H9 (cell line): ENCODE measurements around the gene KDM2B. TPM values are rescaled to one million over a fixed set of nuclear protein-coding genes. Genes with fewer than 3 reads are reported as not detected.

Experiments
- DNase-seq: peaks from one replicate; pipeline ENCODE4 v3.0.0-alpha.2; 2017
- H2AFZ ChIP-seq: one replicate; pipeline ENCODE4 v1.6.1; 2013; ENCODE audit warnings: mild to moderate bottlenecking, low read length, control low read depth, moderate library complexity
- H2AK5ac ChIP-seq: 2 replicates; pipeline ENCODE4 v1.6.1; 2013; ENCODE audit warnings: low read length, control low read depth, mixed read lengths; ENCODE audit not compliant: insufficient read length
- H2BK120ac ChIP-seq: one replicate; pipeline ENCODE4 v1.6.1; 2013; ENCODE audit warnings: low read depth, mild to moderate bottlenecking, low read length, control low read depth, inconsistent platforms; ENCODE audit not compliant: poor library complexity, severe bottlenecking
- H2BK12ac ChIP-seq: 2 replicates; pipeline ENCODE4 v1.6.1; 2013; ENCODE audit warnings: low read length, control low read depth, mixed read lengths, low read depth; ENCODE audit not compliant: insufficient read length
- H2BK15ac ChIP-seq: 2 replicates; pipeline ENCODE4 v1.6.1; 2013; ENCODE audit warnings: low read depth, low read length, control low read depth
- H2BK20ac ChIP-seq: one replicate; pipeline ENCODE4 v1.6.1; 2013; ENCODE audit warnings: low read depth, mild to moderate bottlenecking, low read length, control low read depth, inconsistent platforms; ENCODE audit not compliant: poor library complexity, severe bottlenecking
- H2BK5ac ChIP-seq: 2 replicates; pipeline ENCODE4 v1.6.1; 2013; ENCODE audit warnings: low read length, control low read depth, mixed read lengths; ENCODE audit not compliant: insufficient read length
- H3K14ac ChIP-seq: 2 replicates; pipeline ENCODE4 v1.6.1; 2013; ENCODE audit warnings: low read length, control low read depth; ENCODE audit not compliant: insufficient read depth
- H3K18ac ChIP-seq: 2 replicates; pipeline ENCODE4 v1.6.1; 2013; ENCODE audit warnings: low read depth, mild to moderate bottlenecking, mixed read lengths, low read length, control low read depth; ENCODE audit not compliant: insufficient read length
- H3K23ac ChIP-seq: 2 replicates; pipeline ENCODE4 v1.6.1; 2013; ENCODE audit warnings: low read length, control low read depth, mixed read lengths, low read depth; ENCODE audit not compliant: insufficient read length
- H3K23me2 ChIP-seq: 2 replicates; pipeline ENCODE4 v1.6.1; 2013; ENCODE audit warnings: low read depth, mild to moderate bottlenecking, mixed read lengths, low read length, control low read depth; ENCODE audit not compliant: insufficient read length, poor library complexity, severe bottlenecking
- H3K27ac ChIP-seq: 2 replicates; pipeline ENCODE4 v1.5.1; 2013; ENCODE audit warnings: low read length, control low read depth, mixed read lengths, low read depth; ENCODE audit not compliant: insufficient read length
- H3K27me3 ChIP-seq: 2 replicates; pipeline ENCODE4 v1.6.1; 2013; ENCODE audit warnings: low read length, control low read depth, inconsistent platforms; ENCODE audit not compliant: insufficient read depth
- H3K4ac ChIP-seq: 2 replicates; pipeline ENCODE4 v1.6.1; 2013; ENCODE audit warnings: low read depth, mild to moderate bottlenecking, control low read depth, inconsistent platforms, low read length, moderate library complexity
- H3K4me1 ChIP-seq: 2 replicates; pipeline ENCODE4 v1.6.1; 2013; ENCODE audit warnings: low read length, control low read depth, inconsistent platforms; ENCODE audit not compliant: insufficient read depth
- H3K4me2 ChIP-seq: 2 replicates; pipeline ENCODE4 v1.6.1; 2013; ENCODE audit warnings: low read length, control low read depth, mixed read lengths; ENCODE audit not compliant: insufficient read length, insufficient read depth
- H3K56ac ChIP-seq: 2 replicates; pipeline ENCODE4 v1.6.1; 2013; ENCODE audit warnings: low read depth, mild to moderate bottlenecking, mixed read lengths, low read length, control low read depth; ENCODE audit not compliant: insufficient read length
- H3K79me1 ChIP-seq: 2 replicates; pipeline ENCODE4 v1.6.1; 2013; ENCODE audit warnings: low read depth, mild to moderate bottlenecking, moderate library complexity, low read length, control low read depth, inconsistent platforms; ENCODE audit not compliant: insufficient read depth, poor library complexity, severe bottlenecking
- H3K79me2 ChIP-seq: 2 replicates; pipeline ENCODE4 v1.6.1; 2013; ENCODE audit warnings: low read length, control low read depth, inconsistent platforms; ENCODE audit not compliant: insufficient read depth
- H3K9ac ChIP-seq: 2 replicates; pipeline ENCODE4 v1.6.1; 2013; ENCODE audit warnings: low read length, control low read depth, mixed read lengths; ENCODE audit not compliant: insufficient read length; ENCODE audit errors: extremely low read depth
- H3K9me3 ChIP-seq: one replicate; pipeline ENCODE4 v1.6.1; 2013; ENCODE audit warnings: low read depth, low read length, inconsistent platforms; ENCODE audit not compliant: control insufficient read depth
- H3T11ph ChIP-seq: one replicate; pipeline ENCODE4 v1.6.1; 2013; ENCODE audit warnings: mild to moderate bottlenecking, low read length, control low read depth, inconsistent platforms
- H4K20me1 ChIP-seq: one replicate; pipeline ENCODE4 v1.6.1; 2013; ENCODE audit not compliant: control insufficient read depth, insufficient read length, insufficient read depth
- H4K5ac ChIP-seq: 2 replicates; pipeline ENCODE4 v1.6.1; 2013; ENCODE audit warnings: low read depth, mild to moderate bottlenecking, mixed read lengths, low read length, control low read depth; ENCODE audit not compliant: insufficient read length
- H4K8ac ChIP-seq: replicated peaks from 2 replicates; pipeline ENCODE4 v1.6.1; 2013; ENCODE audit warnings: low read length, control low read depth, mixed read lengths, low read depth; ENCODE audit not compliant: insufficient read length
- H4K91ac ChIP-seq: 2 replicates; pipeline ENCODE4 v1.6.1; 2013; ENCODE audit warnings: low read depth, mild to moderate bottlenecking, moderate library complexity, mixed read lengths, low read length, control low read depth; ENCODE audit not compliant: insufficient read length
- H3K27ac Mint-ChIP-seq, 3 experiments: 2 replicates in 2 of 3; 3 replicates in 1 of 3; pipeline ENCODE4 v1.8.0; 2020 to 2021; ENCODE audit warnings: mixed read lengths in 3 of 3, mild to moderate bottlenecking in 1 of 3, moderate library complexity in 1 of 3
- H3K27me3 Mint-ChIP-seq: 2 replicates; pipeline ENCODE4 v1.8.0; 2021; ENCODE audit warnings: low read depth, mild to moderate bottlenecking, moderate library complexity, mixed read lengths
- H3K36me3 Mint-ChIP-seq, 3 experiments: 2 replicates in 2 of 3; 3 replicates in 1 of 3; pipeline ENCODE4 v1.8.0; 2020 to 2021; ENCODE audit warnings: low read depth in 3 of 3, mixed read lengths in 3 of 3; ENCODE audit not compliant: insufficient read depth in 1 of 3
- H3K4me1 Mint-ChIP-seq, 2 experiments: 2 replicates each; pipeline ENCODE4 v1.8.0; 2020; ENCODE audit warnings: mixed read lengths in 2 of 2
- H3K4me3 Mint-ChIP-seq, 2 experiments: 2 replicates in 1 of 2; 3 replicates in 1 of 2; pipeline ENCODE4 v1.8.0; 2020 to 2021; ENCODE audit warnings: mild to moderate bottlenecking in 2 of 2, mixed read lengths in 2 of 2, moderate library complexity in 1 of 2
- H3K9me3 Mint-ChIP-seq, 2 experiments: 2 replicates in 1 of 2; 3 replicates in 1 of 2; pipeline ENCODE4 v1.8.0; 2020; ENCODE audit warnings: mild to moderate bottlenecking in 2 of 2, mixed read lengths in 2 of 2, moderate library complexity in 1 of 2
- WGBS: extraction: QIAGEN DNeasy Blood & Tissue Kit; methylation state at CpG from one replicate; pipeline ENCODE4 v1.1.7; 2013; ENCODE audit warnings: missing lambda C conversion rate, low lambda C conversion rate, mixed read lengths; ENCODE audit not compliant: insufficient read length; ENCODE audit errors: extremely low coverage; 5-methylcytosine and 5-hydroxymethylcytosine counted together
- total RNA-seq: library from RNA; stranded (reverse); gene quantifications from 2 replicates; pipeline ENCODE4 v1.2.1, GENCODE V29; 2021
- TF ChIP-seq, protein P1 (sequence below): fragments of 200-600 bp; sonication (generic); conservative IDR thresholded peaks from 3 replicates; pipeline ENCODE4 v1.8.0; 2021; ENCODE audit warnings: antibody characterized with exemption, mild to moderate bottlenecking

Gene KDM2B
- total RNA-seq, 1 experiment from 2014 or later: 143 TPM

DNA sequence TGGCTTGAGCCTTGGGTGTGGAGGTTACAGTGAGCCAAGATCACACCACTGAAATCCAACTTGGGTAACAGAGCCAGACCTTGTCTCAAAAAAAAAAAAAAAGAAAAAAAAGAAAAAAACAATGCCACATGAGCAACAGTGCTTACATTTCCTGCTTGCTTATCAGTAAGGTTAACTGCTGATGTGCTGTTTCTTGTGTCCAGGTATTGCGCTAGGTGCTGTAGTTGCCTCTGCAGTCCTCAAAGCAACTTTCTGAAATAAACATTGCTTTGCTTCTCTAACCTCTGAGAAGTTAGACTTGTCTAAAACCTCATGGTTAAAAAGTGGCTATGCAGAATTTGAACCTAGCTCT, 156.2 kb downstream of the KDM2B start:
- Histone ChIP-seq H3K79me2 (no peaks in the 10 kb centered on the region), H3K79me1 (no peaks in the 10 kb centered on the region), H3K18ac (no peak overlapping the region), H3K4me2 (no peak overlapping the region), H2BK120ac (no peak overlapping the region), H3K56ac (no peak overlapping the region), H2AK5ac (no peak overlapping the region), H3K27me3 (no peaks in the 10 kb centered on the region), H2AFZ (no peak overlapping the region), H3K14ac (no peak overlapping the region), H2BK5ac (no peak overlapping the region), H3K9ac (no peak overlapping the region), H3K4ac (no peak overlapping the region), H3T11ph (no peak overlapping the region), H4K20me1 (no peaks in the 10 kb centered on the region), H3K4me1 (no peaks in the 10 kb centered on the region), H3K9me3 (no peaks in the 10 kb centered on the region), H2BK12ac (no peak overlapping the region), H3K27ac (no peak overlapping the region), H3K23ac (no peak overlapping the region), H2BK15ac (no peak overlapping the region), H3K23me2 (no peaks in the 10 kb centered on the region), H4K91ac (no peak overlapping the region), H4K8ac (no peak overlapping the region), H2BK20ac (no peak overlapping the region), H4K5ac (no peak overlapping the region)
- no peaks in the 10 kb centered on the region for H3K4me1 Mint-ChIP-seq
- TF ChIP-seq, protein P1, sequence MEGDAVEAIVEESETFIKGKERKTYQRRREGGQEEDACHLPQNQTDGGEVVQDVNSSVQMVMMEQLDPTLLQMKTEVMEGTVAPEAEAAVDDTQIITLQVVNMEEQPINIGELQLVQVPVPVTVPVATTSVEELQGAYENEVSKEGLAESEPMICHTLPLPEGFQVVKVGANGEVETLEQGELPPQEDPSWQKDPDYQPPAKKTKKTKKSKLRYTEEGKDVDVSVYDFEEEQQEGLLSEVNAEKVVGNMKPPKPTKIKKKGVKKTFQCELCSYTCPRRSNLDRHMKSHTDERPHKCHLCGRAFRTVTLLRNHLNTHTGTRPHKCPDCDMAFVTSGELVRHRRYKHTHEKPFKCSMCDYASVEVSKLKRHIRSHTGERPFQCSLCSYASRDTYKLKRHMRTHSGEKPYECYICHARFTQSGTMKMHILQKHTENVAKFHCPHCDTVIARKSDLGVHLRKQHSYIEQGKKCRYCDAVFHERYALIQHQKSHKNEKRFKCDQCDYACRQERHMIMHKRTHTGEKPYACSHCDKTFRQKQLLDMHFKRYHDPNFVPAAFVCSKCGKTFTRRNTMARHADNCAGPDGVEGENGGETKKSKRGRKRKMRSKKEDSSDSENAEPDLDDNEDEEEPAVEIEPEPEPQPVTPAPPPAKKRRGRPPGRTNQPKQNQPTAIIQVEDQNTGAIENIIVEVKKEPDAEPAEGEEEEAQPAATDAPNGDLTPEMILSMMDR: no peak
- no peaks in the 10 kb centered on the region for H3K9me3 Mint-ChIP-seq
- H3K27me3 Mint-ChIP-seq: no peaks in the 10 kb centered on the region
- DNase-seq: no peak
- WGBS: no CpG with 5 or more reads among the region's 1 CpG
- H3K36me3 Mint-ChIP-seq: peaks cover 39 to 97% (median 89%) of the 10 kb centered on the region in 3 experiments; a peak in 6 of 7 replicates
- H3K27ac Mint-ChIP-seq: no peak overlapping the region
- H3K4me3 Mint-ChIP-seq: no peak overlapping the region
